CD4-positive, alpha-beta T cell (primary cell): ENCODE data around the gene TMEM30A. TPM values are rescaled to one million over a fixed set of nuclear protein-coding genes. Genes with fewer than 3 reads are reported as not detected.

Source experiments
- ATAC-seq: fragments of 200-7000 bp; cut with Tn5 transposase; one replicate; pipeline ENCODE4 v1.10.0; 2022; ENCODE audit warnings: mild to moderate bottlenecking; ENCODE audit not compliant: poor library complexity
- CTCF ChIA-PET: fragments of 350-600 bp; sonication (Branson Sonifier 250); formaldehyde crosslinking; loops from one replicate; lab custom pipeline; 2021; ENCODE audit warnings: antibody characterized with exemption, inconsistent platforms; lab: Charles Lee
- POLR2A ChIA-PET: fragments of 350-600 bp; sonication (Branson Sonifier 250); formaldehyde crosslinking; loops from one replicate; lab custom pipeline; 2021; ENCODE audit warnings: antibody characterized with exemption, inconsistent platforms; lab: Charles Lee
- DNase-seq, 14 experiments: peaks; one replicate each; pipeline ENCODE4 v3.0.0-alpha.2; 2013 to 2020; ENCODE audit warnings: mixed read lengths in 2 of 14
- H3K27ac ChIP-seq, 2 donors: one replicate each; pipeline versions ENCODE4 v1.5.1 to v1.7.0; 2013; ENCODE audit warnings: low read length in 2 of 2, low read depth in 1 of 2, mild to moderate bottlenecking in 1 of 2
- H3K27me3 ChIP-seq, 2 experiments: 1 replicate in 1 of 2; 2 replicates in 1 of 2; pipeline versions ENCODE4 v1.6.1 to v1.7.0; 2013; ENCODE audit warnings: low read length in 2 of 2, control low read depth in 1 of 2, mild to moderate bottlenecking in 1 of 2, moderate library complexity in 1 of 2; ENCODE audit not compliant: insufficient read depth in 2 of 2, control insufficient read depth in 1 of 2
- H3K36me3 ChIP-seq: one replicate; pipeline ENCODE4 v1.6.1; 2013; ENCODE audit warnings: low read length, control low read depth; ENCODE audit not compliant: insufficient read depth
- H3K4me1 ChIP-seq: one replicate; pipeline ENCODE4 v1.6.1; 2013; ENCODE audit warnings: low read length, control low read depth; ENCODE audit not compliant: insufficient read depth
- H3K4me3 ChIP-seq: one replicate; pipeline ENCODE4 v1.5.1; 2013; ENCODE audit warnings: mild to moderate bottlenecking, low read length, moderate library complexity
- H3K9me3 ChIP-seq, 2 experiments: 1 replicate in 1 of 2; 2 replicates in 1 of 2; pipeline versions ENCODE4 v1.6.1 to v1.7.0; 2013; ENCODE audit warnings: low read length in 2 of 2, mild to moderate bottlenecking in 2 of 2, control low read depth in 1 of 2, moderate library complexity in 1 of 2; ENCODE audit not compliant: control insufficient read depth in 1 of 2, insufficient read depth in 1 of 2
- H3K27ac Mint-ChIP-seq: one replicate; pipeline ENCODE4 v1.8.0; 2020; ENCODE audit warnings: mixed read lengths
- H3K27me3 Mint-ChIP-seq: one replicate; pipeline ENCODE4 v1.8.0; 2021; ENCODE audit warnings: mixed read lengths
- H3K36me3 Mint-ChIP-seq: one replicate; pipeline ENCODE4 v1.8.0; 2021; ENCODE audit warnings: low read depth, mixed read lengths
- H3K4me1 Mint-ChIP-seq: one replicate; pipeline ENCODE4 v1.8.0; 2021; ENCODE audit warnings: low read depth, mixed read lengths
- H3K4me3 Mint-ChIP-seq: one replicate; pipeline ENCODE4 v1.8.0; 2020; ENCODE audit warnings: mild to moderate bottlenecking, mixed read lengths
- H3K9me3 Mint-ChIP-seq: one replicate; pipeline ENCODE4 v1.8.0; 2020; ENCODE audit warnings: mixed read lengths
- intact Hi-C, 2 experiments: fragments of 100-400 bp; cut with DNase I in 1 of 2; cut with micrococcal nuclease in 1 of 2; formaldehyde crosslinking; loops; one replicate each; pipeline versions ENCODE4 v1.15.1 to v1.9.0; 2023 to 2025; cut with DNase I, micrococcal nuclease
- total RNA-seq, 174 experiments: library from RNA in 2 of 174; stranded (reverse) in 2 of 174; gene quantifications; one replicate each; pipeline ENCODE4 v1.2.3 and lab custom pipeline; 2021 to 2026
- TF ChIP-seq, protein P1 (sequence below): fragments of 200-600 bp; IDR thresholded peaks from one replicate; pipeline ENCODE4 v1.8.0; 2022; ENCODE audit warnings: antibody characterized with exemption, mild to moderate bottlenecking

Gene TMEM30A
- total RNA-seq, 2 experiments from 2014 or later = 29.8 to 33.2 TPM

DNA sequence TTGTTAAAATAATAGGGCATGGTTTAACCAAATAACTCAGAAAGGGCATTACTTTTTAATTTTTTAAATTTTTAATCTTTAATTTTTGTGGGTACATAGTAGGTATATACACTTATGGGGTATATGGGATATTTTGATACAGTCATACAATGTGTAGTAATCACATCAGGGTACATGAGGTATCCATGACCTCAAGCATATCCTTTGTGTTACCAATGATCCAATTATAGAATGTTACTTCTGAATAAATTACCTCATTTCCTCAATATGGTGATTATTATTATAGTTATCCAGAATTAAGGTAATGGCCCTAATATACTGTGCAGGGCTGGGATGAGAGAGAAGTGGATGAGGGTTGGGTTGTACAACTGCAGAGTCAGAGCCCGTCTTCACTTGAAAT is 45.1 kb upstream of the TMEM30A start:
- intact Hi-C loops = no loop called here
- Mint-ChIP-seq H3K9me3 (no peaks in the 10 kb centered on the region), H3K27ac (no peak overlapping the region), H3K4me1 (no peaks in the 10 kb centered on the region), H3K36me3 (no peaks in the 10 kb centered on the region), H3K27me3 (peaks cover 29% of the 10 kb centered on the region), H3K4me3 (no peak overlapping the region)
- POLR2A ChIA-PET = interaction anchor here (0.5 kb wide), 1 partner anchor 1316 kb away, joined by 3 read pairs; no protein-coding TSS in a partner anchor
- Histone ChIP-seq H3K4me3 (no peak overlapping the region), H3K27ac (no peak overlapping the region), H3K4me1 (no peaks in the 10 kb centered on the region), H3K36me3 (no peaks in the 10 kb centered on the region), H3K27me3 (no peaks in the 10 kb centered on the region), H3K9me3 (no peaks in the 10 kb centered on the region)
- ATAC-seq (no peak), DNase-seq (no peak)
- CTCF ChIA-PET = no interaction called here
- TF ChIP-seq, protein P1, sequence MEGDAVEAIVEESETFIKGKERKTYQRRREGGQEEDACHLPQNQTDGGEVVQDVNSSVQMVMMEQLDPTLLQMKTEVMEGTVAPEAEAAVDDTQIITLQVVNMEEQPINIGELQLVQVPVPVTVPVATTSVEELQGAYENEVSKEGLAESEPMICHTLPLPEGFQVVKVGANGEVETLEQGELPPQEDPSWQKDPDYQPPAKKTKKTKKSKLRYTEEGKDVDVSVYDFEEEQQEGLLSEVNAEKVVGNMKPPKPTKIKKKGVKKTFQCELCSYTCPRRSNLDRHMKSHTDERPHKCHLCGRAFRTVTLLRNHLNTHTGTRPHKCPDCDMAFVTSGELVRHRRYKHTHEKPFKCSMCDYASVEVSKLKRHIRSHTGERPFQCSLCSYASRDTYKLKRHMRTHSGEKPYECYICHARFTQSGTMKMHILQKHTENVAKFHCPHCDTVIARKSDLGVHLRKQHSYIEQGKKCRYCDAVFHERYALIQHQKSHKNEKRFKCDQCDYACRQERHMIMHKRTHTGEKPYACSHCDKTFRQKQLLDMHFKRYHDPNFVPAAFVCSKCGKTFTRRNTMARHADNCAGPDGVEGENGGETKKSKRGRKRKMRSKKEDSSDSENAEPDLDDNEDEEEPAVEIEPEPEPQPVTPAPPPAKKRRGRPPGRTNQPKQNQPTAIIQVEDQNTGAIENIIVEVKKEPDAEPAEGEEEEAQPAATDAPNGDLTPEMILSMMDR = no peak

DNA sequence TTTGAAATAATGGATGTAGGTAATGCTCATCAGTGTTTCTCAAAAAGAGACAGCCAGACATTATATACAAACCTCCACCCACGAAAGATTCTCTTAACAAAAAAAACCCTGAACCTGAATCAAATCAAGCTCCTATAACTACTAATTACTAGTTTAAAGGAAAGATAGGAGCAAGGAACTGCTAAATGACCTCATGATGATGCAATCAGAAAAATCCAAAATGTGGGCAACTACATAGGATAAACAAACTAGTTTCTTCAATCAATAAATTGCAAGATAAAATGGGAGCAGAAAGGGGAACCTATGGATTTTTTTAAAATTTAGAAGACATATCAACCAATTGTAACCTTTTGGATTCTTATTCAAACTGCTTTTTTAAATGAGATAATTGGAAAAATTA is 43.2 kb upstream of the TMEM30A start:
- peaks cover 41% of the 10 kb centered on the region for H3K27me3 Mint-ChIP-seq
- POLR2A ChIA-PET = no interaction called here

DNA sequence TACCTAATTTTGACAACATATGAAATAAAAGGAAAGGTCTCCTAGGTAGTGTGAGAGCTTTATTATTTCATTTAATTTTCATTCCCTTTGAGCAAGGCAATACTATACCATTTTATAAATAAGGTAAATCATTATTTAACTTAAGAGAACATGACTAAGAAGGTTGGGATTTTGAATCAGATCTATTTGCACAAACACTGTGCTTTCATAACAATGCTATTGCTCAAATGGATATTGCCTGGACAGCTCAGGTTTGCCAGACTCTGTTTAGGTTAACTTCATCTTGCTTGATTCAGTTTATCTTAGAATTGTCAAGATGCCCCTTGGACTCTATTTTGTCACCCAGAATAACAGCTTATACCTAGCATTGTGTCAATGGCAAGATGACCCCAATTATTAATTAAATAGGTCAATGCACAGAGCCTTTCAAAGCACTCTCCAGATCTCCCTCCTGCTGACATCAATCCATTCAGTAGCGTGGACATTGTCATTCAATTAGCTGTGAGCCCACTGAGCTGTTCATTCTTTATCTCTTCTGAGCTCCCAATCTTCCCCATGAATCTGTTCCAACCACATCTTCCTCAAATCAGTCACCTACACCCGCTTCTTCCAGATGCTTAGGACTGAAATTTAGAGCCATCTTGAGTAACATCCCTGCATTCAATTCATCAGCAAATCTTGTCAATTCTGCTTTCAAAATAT is 42.1 kb upstream of the TMEM30A start:
- DNase-seq (no peak), ATAC-seq (no peak)
- H3K36me3 Mint-ChIP-seq = no peaks in the 10 kb centered on the region
- Histone ChIP-seq H3K27me3 (no peaks in the 10 kb centered on the region), H3K27ac (no peak overlapping the region), H3K36me3 (no peaks in the 10 kb centered on the region), H3K9me3 (no peaks in the 10 kb centered on the region), H3K4me3 (no peak overlapping the region), H3K4me1 (no peaks in the 10 kb centered on the region)
- H3K4me1 Mint-ChIP-seq = no peaks in the 10 kb centered on the region
- H3K27ac Mint-ChIP-seq = no peak overlapping the region
- TF ChIP-seq, protein P1 = no peak
- intact Hi-C loops = no loop called here
- CTCF ChIA-PET = interaction anchor here (1.2 kb wide), 1 partner anchor 13 kb away, joined by 3 read pairs; no protein-coding TSS in a partner anchor
- POLR2A ChIA-PET = no interaction called here
- H3K9me3 Mint-ChIP-seq = no peaks in the 10 kb centered on the region
- peaks cover 43% of the 10 kb centered on the region for H3K27me3 Mint-ChIP-seq
- no peak overlapping the region for H3K4me3 Mint-ChIP-seq

More for the DNA sequence above, 43.2 kb upstream of the TMEM30A start:
- intact Hi-C loops = no loop called here
- H3K27me3 ChIP-seq = no peaks in the 10 kb centered on the region
- CTCF ChIA-PET = no interaction called here
- H3K9me3 Mint-ChIP-seq = no peaks in the 10 kb centered on the region
- no peak overlapping the region for H3K27ac ChIP-seq
- no peaks in the 10 kb centered on the region for H3K36me3 Mint-ChIP-seq
- H3K4me3 ChIP-seq = no peak overlapping the region
- H3K27ac Mint-ChIP-seq = no peak overlapping the region
- TF ChIP-seq, protein P1 = no peak
- no peaks in the 10 kb centered on the region for H3K9me3 ChIP-seq
- no peaks in the 10 kb centered on the region for H3K4me1 ChIP-seq
- DNase-seq = no peak
- ATAC-seq = no peak
- no peak overlapping the region for H3K4me3 Mint-ChIP-seq
- no peaks in the 10 kb centered on the region for H3K36me3 ChIP-seq
- H3K4me1 Mint-ChIP-seq = no peaks in the 10 kb centered on the region
